Heart left ventricle (tissue), 16 donors: ENCODE results near the gene L3MBTL3. TPM values are rescaled to one million over a fixed set of nuclear protein-coding genes. Genes with fewer than 3 reads are reported as not detected.

Experiments used
- ATAC-seq, 4 donors: fragments of 200-7000 bp; cut with Tn5 transposase; one replicate each; pipeline ENCODE4 v1.9.1; 2020 to 2022; ENCODE audit warnings: moderate library complexity in 4 of 4, mild to moderate bottlenecking in 3 of 4, moderate number of reproducible peaks in 1 of 4
- DNase-seq, 5 donors: peaks; one replicate each; pipeline ENCODE4 v3.0.0-alpha.2; 2020
- H3K27ac ChIP-seq, 12 donors: fragments of 200-600 bp; sonication (generic) in 4 of 12; one replicate each; pipeline versions ENCODE4 v1.5.0 to v1.8.0; 2016 to 2022; ENCODE audit warnings: mild to moderate bottlenecking in 2 of 12
- H3K27me3 ChIP-seq, 9 donors: fragments of 200-600 bp; sonication (generic) in 2 of 9; one replicate each; pipeline versions ENCODE4 v1.5.1 to v1.8.0; 2016 to 2022; ENCODE audit warnings: mild to moderate bottlenecking in 3 of 9
- H3K36me3 ChIP-seq, 9 donors: fragments of 200-600 bp; sonication (generic) in 2 of 9; one replicate each; pipeline versions ENCODE4 v1.5.0 to v1.8.0; 2018 to 2022; ENCODE audit warnings: mild to moderate bottlenecking in 2 of 9
- H3K4me1 ChIP-seq, 12 donors: fragments of 200-600 bp; sonication (generic) in 4 of 12; one replicate each; pipeline versions ENCODE4 v1.5.0 to v1.8.0; 2016 to 2022; ENCODE audit warnings: mild to moderate bottlenecking in 3 of 12
- H3K4me3 ChIP-seq, 12 donors: fragments of 200-600 bp; sonication (generic) in 4 of 12; one replicate each; pipeline versions ENCODE4 v1.5.0 to v1.8.0; 2017 to 2022; ENCODE audit warnings: mild to moderate bottlenecking in 9 of 12, moderate library complexity in 4 of 12
- H3K9me3 ChIP-seq, 12 donors: fragments of 200-600 bp; sonication (generic) in 4 of 12; one replicate each; pipeline versions ENCODE4 v1.5.0 to v1.8.0; 2016 to 2022; ENCODE audit warnings: mild to moderate bottlenecking in 1 of 12
- POLR2A ChIP-seq, 2 donors: fragments of 450-650 bp; IDR thresholded peaks; one replicate each; pipeline ENCODE4 v1.6.1; 2017; ENCODE audit warnings: antibody characterized with exemption in 2 of 2, mild to moderate bottlenecking in 2 of 2, moderate library complexity in 2 of 2
- WGBS, 4 donors: extraction: QIAGEN DNeasy Blood & Tissue Kit in 2 of 4; methylation state at CpG; one replicate each; pipeline versions ENCODE4 v1.1.5 to v1.1.7; 2013 to 2018; 5-methylcytosine and 5-hydroxymethylcytosine counted together
- intact Hi-C, 10 donors: fragments of 100-400 bp; cut with DNase I; formaldehyde crosslinking; loops; one replicate each; pipeline versions ENCODE4 v1.11.1 to v1.14.2; 2022
- polyA plus RNA-seq, 2 donors: library from polyadenylated mRNA; stranded (reverse); fragments of 200-250 nt; gene quantifications; one replicate each; pipeline ENCODE4 v1.2.3, GENCODE V29; 2013
- total RNA-seq, 9 donors: library from RNA; depleted of rRNA in 2 of 9; stranded (reverse); fragments of >200 nt in 2 of 9; fragmentation: NEBNext Ultra II Directional in 3 of 9; extraction: Animal tissue kit (Norgen Biotek cat#: 25700) in 3 of 9; gene quantifications; one replicate each; pipeline versions ENCODE4 v1.1.0 to v1.2.4, GENCODE V29; 2016 to 2023
- TF ChIP-seq, protein P1 (sequence below), 12 donors: fragments of 200-600 bp; sonication (generic) in 4 of 12; IDR thresholded peaks; one replicate each; pipeline versions ENCODE4 v1.5.0 to v1.8.0; 2018 to 2022; ENCODE audit warnings: antibody characterized with exemption in 12 of 12, mild to moderate bottlenecking in 5 of 12
- donor health status: ischemic (EF 13 %, LVEDD 7.1; RV severe dilation, severe dysfunction).
- donor health status: healthy with polysubstance abuse.
- donor health status: DM: no; HTN: yes; CAD: no.
- donor health status: DM: no; HTN: no; CAD: no.
- donor health status: ischemic (EF 25% LVEDD 6.9; RV normal size, moderate dysfunction).
- donor health status: ischemic (EF 25% LVEDD 5.7; RV mildly dilated, moderate dysfunction).
- donor health status: healthy.
- donor health status: DM: yes; HTN: yes; CAD: no.
- donor health status: ischemic (EF 35%, LVEDD 5.7; RV mildly dilated, moderate dysfunction).
- donor health status: nonischemic (EF 11% LVEDD 7.7; RV severe dilation, severe dysfunction).
- donor health status: DM: yes; HTN: yes; CAD: no.
- donor health status: PGD.
- donor health status: ischemic (EF 29% LVEDD 5.4; RV normal size, mild dysfunction).
- donor health status: nonischemic (EF 23%, LVEDD 6.1; RV moderate dilation, normal function).

Gene L3MBTL3
- total and polyA plus RNA-seq, 11 donors, result 0.53 to 4.9 (median 2.0) TPM

DNA sequence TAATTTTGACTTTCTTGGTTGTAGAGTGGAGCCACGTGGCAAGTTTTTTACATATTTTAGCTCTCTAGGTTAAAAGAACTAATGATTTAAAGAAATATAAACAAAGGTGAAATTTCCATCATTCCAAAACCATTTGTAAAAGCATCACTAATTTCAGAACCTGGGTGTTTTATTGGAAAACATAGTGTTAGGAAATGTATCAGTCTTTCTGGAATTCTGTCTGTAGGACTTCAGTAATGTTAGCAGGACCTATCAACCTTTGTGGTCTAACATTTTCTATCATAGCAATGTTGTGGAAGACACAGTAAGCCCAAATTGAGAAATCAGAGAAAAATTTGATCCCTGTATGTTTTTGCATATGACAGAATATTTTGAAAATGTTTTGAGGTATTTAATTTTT is 28.3 kb downstream of the L3MBTL3 start:
- Histone ChIP-seq H3K36me3 (peaks cover 0 to 22% (median 10%) of the 10 kb centered on the region in 9 donors), H3K4me3 (no peak overlapping the region), H3K27ac (no peak overlapping the region), H3K4me1 (no peaks in the 10 kb centered on the region), H3K27me3 (no peaks in the 10 kb centered on the region), H3K9me3 (no peaks in the 10 kb centered on the region)
- whole genome bisulfite sequencing, 4 donors, result 86 to 94% (median 90%) methylated on average over 1 of the region's 1 CpG
- DNase-seq, result no peak
- ATAC-seq, result no peak
- intact Hi-C loops, result no loop called here
- TF ChIP-seq POLR2A (IDR thresholded peaks at IDR 0.05), result no peak
- TF ChIP-seq, protein P1, sequence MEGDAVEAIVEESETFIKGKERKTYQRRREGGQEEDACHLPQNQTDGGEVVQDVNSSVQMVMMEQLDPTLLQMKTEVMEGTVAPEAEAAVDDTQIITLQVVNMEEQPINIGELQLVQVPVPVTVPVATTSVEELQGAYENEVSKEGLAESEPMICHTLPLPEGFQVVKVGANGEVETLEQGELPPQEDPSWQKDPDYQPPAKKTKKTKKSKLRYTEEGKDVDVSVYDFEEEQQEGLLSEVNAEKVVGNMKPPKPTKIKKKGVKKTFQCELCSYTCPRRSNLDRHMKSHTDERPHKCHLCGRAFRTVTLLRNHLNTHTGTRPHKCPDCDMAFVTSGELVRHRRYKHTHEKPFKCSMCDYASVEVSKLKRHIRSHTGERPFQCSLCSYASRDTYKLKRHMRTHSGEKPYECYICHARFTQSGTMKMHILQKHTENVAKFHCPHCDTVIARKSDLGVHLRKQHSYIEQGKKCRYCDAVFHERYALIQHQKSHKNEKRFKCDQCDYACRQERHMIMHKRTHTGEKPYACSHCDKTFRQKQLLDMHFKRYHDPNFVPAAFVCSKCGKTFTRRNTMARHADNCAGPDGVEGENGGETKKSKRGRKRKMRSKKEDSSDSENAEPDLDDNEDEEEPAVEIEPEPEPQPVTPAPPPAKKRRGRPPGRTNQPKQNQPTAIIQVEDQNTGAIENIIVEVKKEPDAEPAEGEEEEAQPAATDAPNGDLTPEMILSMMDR (IDR thresholded peaks at IDR 0.05), result no peak

DNA sequence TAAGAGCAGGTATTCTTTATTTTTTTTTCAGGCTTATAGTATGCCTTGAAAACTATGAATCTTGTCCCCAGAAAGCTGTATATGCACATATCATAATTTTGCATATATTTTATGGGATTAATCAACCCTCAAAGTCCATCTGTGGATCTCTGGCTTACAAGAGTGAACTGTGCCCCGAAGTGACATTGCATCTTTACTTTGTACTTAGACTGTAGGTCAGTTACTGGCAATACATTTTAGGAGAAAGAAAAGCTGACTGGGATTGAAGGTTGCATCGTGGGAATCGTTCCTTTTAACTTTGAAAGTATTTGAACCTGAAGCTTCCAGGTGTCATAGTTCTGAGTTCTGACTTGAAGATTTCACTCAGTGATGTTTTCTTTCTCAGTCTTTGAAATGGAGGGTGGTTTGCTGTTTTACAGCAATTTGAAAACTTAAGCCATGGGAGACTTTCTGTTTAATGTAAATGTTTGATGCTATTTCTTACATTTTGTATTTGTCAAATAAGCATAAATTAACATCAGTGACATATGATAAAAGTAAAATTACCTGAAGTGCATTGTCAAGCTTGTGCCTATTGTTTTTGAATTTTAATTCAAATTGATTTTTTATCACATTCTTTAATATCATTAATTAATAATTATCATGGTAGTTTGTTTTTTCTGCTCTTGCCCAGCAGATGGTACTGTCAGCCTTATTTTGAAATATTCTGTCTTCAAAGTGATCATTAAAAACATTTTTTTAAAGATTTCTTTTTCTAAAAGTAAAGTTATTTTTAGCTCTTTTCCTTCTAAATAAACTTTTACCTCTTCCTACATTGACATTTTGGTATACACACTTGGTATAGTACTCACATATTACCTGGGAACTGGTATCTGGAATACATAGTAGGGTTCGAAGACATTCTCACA is 29.0 kb downstream of the L3MBTL3 start:
- no peak for ATAC-seq
- no peak for DNase-seq
- WGBS, 4 donors, result 79 to 84% (median 82%) methylated on average over 4 of the region's 4 CpGs
- Histone ChIP-seq H3K4me1 (no peaks in the 10 kb centered on the region), H3K9me3 (no peaks in the 10 kb centered on the region), H3K27ac (no peak overlapping the region), H3K36me3 (peaks cover 0 to 28% (median 17%) of the 10 kb centered on the region in 9 donors), H3K27me3 (no peaks in the 10 kb centered on the region), H3K4me3 (no peak overlapping the region)
- TF ChIP-seq, protein P1 (IDR thresholded peaks at IDR 0.05), result peak in 2 of 12 donors; percentile 16 to 21
- no peak for TF ChIP-seq POLR2A (IDR thresholded peaks at IDR 0.05)
- intact Hi-C loops, result no loop called here

DNA sequence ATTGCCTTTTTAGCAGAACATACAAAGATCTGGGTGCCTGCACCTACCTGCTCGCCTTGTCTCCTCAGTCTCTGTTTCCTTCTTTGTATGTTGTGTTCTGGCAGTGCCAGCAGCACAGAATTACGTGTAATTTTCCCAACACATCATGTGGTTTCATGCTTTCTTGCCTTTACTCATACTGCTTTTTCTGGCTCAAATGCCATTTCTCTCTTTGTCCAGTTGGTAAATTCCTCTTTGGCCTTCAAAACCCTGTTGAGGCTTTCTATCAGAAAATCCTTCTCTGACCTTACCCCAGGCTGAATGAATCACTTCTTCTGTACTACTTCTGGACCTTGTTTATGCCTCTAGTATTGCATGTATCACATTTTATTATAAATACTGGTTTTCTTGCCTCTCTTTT is 31.8 kb downstream of the L3MBTL3 start:
- no peak overlapping the region for H3K27ac ChIP-seq
- no peak for DNase-seq
- 94 to 100% (median 95%) methylated on average over 2 of the region's 2 CpGs for WGBS, 4 donors

DNA sequence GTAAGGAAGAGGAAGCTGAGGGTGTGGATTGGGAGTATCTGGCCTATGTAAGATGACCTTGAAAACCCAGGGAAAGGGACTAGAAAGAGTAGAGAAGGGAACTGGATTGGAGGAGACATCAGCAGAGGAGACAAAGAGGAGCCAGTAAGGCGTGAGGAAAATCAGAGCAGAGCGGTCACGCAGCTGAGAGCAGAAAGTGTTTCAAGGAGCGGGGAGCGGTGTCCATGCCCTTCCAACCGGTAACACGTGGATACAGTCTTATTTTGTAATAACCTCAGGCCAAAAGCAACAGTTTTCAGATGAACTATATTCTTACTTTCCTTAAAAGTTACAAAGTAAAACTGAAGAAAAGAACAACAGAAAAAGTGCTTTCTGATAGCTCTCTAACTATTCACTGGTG is 36.3 kb downstream of the L3MBTL3 start:
- DNase-seq (no peak), ATAC-seq (no peak)
- Histone ChIP-seq H3K36me3 (peaks cover 0 to 74% (median 34%) of the 10 kb centered on the region in 9 donors), H3K4me3 (no peak overlapping the region), H3K27ac (no peak overlapping the region), H3K9me3 (no peaks in the 10 kb centered on the region), H3K4me1 (no peaks in the 10 kb centered on the region), H3K27me3 (no peaks in the 10 kb centered on the region)
- intact Hi-C loops, result no loop called here
- TF ChIP-seq, protein P1 (IDR thresholded peaks at IDR 0.05), result no peak
- no peak for TF ChIP-seq POLR2A (IDR thresholded peaks at IDR 0.05)
- 93 to 94% (median 93%) methylated on average over 7 of the region's 7 CpGs for WGBS, 4 donors

More for the DNA sequence above, 31.8 kb downstream of the L3MBTL3 start:
- Histone ChIP-seq H3K27me3 (no peaks in the 10 kb centered on the region), H3K4me1 (no peaks in the 10 kb centered on the region), H3K9me3 (no peaks in the 10 kb centered on the region), H3K36me3 (peaks cover 0 to 51% (median 25%) of the 10 kb centered on the region in 9 donors), H3K4me3 (no peak overlapping the region)
- TF ChIP-seq, protein P1 (IDR thresholded peaks at IDR 0.05), result no peak
- TF ChIP-seq POLR2A (IDR thresholded peaks at IDR 0.05), result no peak
- intact Hi-C loops, result no loop called here
- ATAC-seq, result no peak
